ENCODE data around the gene KLHL5.
A peak's percentile ranks its signal among the peaks of the same experiment; 100 is the strongest.

Gene KLHL5

DNA sequence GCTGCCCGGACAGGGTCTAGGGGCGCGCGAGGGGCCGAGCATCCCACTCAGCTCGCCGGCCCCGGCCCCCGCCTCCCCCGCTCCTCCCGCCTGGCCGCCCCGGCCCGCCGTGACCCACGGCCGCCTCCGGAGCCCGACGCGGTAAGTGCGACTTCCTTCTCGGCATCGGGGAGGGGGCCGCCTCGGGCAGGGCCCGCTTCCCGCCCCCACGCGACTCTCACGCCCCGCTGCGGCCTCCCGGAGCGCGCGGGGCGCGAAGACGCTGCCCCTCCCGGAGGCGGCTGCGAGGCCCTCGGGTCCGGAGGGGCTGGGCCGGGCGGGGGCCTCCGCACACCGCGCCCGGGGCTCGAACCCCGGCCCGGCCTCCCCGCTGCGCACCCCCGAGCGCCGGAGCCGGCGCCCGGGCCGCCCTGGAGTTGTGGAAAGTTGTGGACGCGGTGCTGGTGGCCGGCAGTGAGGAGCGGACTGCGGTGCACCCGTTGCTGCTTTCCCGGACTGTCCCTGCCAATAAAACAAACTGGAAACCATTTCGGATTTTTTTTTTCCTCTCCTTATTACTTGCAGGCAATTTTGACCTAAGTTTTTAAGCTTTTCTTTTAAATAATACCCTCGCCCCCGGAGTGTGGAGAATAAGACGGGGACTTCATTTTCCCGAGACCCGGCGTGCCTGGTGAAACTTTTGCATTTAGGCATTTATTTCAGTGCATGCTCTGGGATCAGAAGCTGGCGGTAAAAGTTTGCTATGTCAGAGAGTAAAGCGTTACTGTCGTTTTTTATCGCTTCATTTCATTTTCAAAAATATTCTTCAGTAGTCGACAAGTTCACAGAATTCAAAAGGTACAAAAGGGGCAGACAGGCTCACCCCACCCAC is 16.8 kb upstream of the KLHL5 start:
- peak; percentile 61 for DNase-seq

DNA sequence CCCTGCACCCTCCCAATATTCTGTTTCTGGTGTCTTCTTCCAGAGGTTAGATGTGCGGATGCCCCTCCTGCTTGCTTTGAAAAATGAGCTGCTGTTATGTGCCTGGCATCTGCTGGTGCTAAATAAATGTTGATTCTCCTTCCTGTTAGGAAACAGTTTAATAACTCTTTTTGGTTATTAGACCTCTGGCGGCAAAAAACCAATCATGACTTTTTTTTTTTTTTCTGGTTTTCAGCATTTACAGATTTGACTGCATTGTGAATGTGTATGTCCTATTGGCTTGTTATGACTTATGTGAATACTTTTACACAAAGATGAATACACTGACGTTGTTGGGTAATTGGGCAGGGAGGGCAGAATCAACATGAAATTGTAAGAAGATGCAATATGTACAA is 16.2 kb upstream of the KLHL5 start:
- DNase-seq: peak; percentile 37

DNA sequence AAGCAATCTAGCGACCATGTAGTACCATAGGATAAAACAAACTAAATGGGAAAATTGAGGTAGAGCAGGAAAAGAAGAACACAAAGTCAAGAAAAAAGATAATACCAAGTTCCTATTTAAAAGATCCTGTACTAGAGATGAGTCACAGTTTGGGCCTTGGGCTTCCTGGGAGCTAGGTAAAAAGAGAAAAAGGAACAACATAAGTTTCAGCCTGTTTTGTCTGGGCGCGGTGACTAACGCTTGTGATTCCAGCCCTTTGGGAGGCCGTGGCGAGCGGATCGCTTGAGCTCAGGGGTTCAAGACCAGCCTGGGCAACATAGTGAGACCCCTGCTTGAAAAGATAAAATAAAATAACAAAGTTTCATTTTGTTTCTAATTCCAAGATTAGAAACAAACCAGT is 15.8 kb upstream of the KLHL5 start:
- peak; percentile 48 for DNase-seq

DNA sequence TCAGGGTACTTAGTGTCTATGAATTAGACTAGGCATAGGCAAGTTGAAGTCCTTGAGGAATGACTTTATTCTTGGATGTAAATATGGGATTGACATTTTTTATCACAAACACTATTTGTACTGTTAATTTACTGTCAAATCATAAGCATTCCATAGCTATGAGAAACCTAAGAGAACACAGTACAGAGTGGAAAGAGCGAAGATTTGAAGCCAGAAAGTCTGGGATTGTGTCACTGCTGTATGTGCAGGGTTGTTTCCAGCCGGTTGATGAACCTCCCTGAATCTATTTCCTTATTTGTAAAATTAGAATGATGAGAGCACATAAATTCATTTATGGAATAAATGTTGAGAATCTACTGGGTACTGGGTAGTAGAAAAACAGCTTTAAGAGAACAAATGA is 14.4 kb upstream of the KLHL5 start:
- no peak for DNase-seq

DNA sequence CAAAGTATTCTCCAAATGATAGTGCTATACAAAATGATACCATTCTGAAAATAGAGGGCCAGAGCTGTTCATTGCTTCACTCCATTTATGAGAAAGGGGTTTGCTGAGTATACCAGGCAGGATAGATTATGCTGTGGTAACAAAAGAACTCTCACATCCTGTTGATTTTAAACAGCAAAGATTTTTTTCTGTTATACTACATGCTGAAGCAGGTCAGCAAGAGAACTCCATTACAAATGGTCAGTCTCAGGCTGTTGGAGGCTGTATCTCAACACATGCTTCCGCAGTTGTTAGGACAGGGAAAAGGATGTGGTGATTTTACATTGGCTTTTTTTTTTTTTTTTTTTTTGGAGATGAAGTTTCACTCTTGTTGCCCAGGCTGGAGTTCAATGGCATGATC is 13.7 kb upstream of the KLHL5 start:
- no peak for DNase-seq

DNA sequence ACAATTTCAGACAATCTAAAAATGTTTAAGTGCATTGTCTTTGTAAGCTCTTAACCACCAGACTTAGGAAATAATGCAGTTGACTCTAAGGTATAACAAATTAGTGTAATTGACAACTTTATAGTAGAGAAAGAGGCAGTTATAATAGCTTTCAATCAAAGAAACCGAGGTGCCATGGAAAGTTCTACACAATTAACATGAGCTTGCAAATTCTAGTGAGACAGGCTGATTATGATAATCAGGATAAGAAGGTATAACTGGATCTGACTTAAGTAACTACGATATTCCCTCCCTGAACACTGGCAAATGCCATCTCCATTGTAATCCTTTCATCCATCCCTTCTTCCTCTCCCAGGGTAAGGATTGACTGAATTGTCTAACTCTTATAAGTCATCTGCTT is 11.4 kb upstream of the KLHL5 start:
- DNase-seq: no peak

DNA sequence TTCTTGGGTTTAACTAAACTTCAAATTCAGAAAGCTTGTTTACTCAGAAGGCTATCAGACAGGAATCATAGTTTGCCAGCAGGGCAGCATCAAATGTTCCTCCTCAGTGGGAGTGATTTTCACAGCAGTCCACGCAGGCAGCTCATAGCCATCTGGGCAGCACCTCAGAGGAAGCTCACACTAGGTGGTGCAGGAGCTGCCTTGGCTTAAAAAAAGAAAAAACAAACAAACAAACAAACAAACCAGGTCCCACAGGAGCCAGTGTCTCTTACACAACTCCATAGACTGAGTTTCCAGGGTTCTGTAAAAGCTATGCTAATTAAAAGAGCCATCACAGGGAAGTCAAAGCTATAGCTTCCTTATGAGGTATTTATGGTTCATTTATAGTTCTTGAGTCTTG is 10.5 kb upstream of the KLHL5 start:
- DNase-seq: no peak

DNA sequence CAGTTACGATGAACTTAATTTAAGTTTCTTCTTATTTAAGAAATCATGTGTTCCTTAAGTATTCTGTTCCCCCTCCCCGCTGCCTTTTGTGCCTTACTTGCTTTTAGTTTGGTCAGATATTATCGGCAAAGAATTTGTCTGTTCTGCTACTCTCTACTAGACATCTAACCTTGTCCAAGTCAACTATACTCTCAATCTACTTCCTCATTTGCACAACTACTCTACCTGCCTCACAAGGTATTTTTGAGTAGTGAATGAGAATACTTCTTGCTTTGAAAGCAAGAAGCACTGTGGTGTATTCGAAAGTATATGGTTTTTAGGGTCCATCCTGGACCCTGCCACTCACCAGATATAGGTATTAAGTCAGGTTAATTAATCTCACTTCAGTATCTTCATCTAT is 8.0 kb upstream of the KLHL5 start:
- no peak for DNase-seq

DNA sequence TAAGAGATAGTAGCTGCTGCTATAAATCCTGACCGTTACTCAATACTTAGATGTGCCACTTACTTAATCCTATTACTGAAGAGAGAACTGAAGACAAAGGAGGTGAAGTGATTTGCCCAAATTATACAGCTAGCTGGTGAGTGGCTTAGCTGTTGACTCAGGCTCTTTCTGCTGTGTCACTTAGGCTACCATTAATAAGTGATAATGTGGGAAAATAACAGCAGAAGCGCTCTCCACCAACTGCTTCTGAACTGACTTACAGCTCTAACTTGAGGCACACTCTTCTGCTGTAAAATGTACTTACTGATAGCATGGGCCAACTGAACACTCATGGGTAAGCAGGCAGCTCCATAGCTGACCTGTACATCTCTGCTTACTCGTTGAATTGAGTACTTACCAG is 7.5 kb upstream of the KLHL5 start:
- no peak for DNase-seq

DNA sequence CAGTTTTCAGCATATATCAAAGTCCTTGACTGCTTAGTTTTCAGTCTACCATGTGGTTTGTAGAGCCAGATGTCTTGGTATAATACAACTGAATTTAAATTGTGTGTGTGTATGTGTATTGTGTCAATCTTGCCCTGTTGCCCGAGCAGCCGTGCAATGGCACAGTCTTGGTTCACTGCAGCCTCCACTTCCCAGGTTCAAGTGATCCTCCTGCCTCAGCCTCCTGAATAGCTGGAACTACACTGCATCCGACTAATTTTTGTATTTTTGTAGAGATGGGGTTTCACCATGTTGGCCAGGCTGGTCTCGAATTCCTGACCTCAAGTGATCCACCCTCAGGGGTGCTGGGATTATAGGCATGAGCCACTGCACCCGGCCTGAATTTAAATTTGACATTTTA is 6.0 kb upstream of the KLHL5 start:
- no peak for DNase-seq

DNA sequence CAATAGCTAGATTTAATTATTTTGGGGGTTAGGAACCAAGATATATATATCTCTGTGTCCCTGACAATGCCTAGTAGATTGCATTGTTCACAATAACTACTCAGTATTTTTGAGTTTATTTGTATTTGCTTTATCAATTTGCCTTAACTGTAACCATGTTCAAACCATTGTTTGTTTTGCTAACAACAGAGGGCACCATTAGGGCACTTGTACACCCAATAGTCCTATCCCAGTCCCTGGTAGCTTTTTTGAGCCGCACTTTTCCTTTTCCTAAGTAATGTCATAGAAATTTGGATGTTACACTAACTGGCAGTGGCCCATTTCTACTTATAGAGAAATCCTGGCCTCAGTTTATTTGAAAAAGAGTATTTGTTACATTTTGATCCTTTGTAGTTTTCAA is 575 bp upstream of the KLHL5 start:
- DNase-seq: no peak

DNA sequence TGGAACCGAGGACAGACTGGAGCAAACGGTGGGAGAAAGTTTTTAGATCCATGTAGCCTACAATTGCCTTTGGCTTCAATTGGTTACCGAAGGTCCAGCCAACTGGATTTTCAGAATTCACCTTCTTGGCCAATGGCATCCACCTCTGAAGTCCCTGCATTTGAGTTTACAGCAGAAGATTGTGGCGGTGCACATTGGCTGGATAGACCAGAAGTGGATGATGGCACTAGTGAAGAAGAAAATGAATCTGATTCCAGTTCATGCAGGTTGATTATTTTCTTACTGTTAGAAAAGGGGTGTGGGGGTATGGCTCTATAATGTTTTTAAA is 702 bp downstream of the KLHL5 start:
- DNase-seq: no peak

DNA sequence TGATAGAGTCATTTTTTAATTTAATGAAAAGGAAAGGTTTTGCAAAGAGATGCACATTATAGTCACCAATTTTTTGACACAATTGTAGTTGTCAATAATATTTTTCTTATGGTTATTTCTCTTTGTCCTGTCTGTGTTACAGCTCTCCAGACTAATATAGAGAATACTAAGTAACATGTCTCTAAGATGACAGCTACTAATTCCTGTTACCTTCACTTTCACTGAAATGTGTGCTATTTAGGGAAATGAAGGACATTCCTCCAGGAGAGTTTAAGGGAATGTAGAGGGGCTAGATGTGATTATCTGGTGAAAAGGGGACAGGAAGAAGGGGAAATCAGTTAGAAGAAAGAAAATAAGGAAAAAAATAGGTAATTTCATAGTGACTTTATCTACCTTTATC is 1.4 kb downstream of the KLHL5 start:
- no peak for DNase-seq

DNA sequence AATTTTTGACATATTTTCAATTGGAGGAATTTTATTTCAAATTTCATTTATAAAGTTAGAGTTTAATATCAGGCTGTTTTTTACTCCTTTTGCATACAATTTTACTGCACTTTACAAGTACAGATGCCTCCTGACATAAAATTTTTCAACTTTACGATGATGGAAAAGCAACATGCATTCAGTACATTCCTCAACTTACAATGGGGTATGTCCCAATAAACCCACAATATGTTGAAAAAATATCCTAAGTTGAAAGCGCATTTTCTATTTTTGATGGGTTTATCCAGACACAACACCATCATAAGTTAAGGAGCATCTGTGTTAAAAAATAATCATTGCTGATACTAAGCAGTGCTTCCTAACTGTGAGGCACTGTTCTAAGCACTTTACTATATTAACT is 4.3 kb downstream of the KLHL5 start:
- no peak for DNase-seq

DNA sequence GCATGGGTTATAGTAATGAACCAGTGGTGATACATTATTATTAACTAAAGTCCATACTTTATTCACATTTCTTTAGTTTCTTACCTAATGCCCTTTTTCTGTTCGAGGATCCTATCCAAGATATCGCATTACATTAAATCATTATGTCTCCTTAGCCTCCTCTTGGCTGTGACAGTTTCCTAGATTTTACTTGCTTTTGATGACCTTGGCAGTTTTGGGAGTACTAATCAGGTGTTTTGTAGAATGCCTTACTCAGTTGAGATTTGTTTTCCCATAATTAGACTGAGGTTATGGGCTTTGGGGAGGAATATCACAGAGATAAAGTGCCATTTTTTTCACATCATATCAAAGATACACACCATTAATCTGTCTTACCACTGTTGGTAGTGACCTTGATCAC is 5.0 kb downstream of the KLHL5 start:
- DNase-seq: no peak

DNA sequence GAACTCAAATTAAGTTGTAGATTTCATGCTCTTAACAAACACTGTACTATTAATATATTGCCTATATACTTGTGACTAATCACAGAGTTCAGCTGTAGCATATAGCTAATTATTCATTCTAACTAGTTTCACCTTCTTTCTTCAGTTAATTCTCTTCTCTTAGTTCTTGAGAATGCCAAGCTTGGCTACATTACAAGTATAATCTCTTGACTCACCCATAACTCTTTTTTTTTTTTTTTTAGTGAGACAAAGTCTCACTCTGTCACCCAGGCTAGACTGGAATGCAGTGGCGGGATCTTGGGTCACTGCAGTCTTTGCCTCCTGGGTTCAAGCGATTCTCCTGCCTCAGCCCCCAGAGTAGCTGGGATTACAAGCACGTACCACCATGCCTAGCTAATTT is 5.4 kb downstream of the KLHL5 start:
- no peak for DNase-seq

DNA sequence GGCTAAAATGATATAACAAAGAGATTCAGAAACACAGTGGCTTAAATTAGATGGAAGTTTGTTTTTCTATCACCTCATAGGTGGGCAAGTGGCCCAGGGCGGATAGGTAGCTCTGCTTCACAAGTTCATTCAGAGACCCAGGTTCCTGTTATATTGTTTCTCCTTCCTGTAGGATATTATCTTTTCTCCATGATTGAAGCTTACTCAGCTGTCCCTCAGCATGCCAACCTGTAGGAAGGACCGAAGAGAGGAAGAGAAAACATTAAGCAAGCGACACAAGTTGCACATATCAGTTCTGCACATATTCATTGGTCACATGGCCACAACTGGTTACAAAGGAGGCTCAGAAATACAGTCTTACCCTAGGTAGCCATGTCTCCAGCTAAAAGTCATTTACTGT is 6.9 kb downstream of the KLHL5 start:
- DNase-seq: no peak

DNA sequence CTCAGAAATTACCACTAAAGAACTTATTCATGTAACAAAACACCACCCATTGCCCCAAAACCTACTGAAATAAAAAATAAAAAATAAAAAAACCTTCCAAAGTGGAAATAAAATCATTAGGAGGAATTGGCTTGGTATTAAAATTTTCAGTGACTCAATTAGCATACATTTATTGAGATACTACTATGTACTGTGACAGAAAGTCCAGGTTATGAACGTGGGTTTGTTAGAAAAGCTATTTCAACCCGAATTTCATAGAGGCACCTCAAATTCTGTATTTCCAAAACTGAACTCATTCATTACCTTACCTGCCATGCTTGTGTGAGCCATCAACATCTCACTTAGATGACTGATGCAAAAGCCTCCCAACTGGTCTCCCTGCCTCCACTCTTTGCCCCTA is 16.8 kb downstream of the KLHL5 start:
- no peak for DNase-seq

DNA sequence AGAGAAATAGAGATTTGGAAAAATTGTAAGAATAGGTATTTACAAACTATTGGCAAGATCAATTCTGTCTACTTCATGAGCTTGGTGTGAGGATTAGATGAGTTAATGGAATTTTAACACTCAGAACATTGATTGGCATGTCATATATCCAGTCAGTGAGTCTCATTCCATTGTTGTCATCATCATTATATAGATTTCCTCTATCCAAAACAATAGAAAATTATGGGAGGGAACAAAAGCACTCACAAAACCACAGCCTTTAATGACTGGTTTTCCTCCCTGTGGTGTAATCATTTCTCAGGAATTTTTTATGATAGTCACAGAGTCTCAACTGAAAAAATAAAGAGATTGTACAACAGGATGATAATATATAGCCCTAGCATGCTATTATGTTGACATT is 21.1 kb downstream of the KLHL5 start:
- DNase-seq: no peak

DNA sequence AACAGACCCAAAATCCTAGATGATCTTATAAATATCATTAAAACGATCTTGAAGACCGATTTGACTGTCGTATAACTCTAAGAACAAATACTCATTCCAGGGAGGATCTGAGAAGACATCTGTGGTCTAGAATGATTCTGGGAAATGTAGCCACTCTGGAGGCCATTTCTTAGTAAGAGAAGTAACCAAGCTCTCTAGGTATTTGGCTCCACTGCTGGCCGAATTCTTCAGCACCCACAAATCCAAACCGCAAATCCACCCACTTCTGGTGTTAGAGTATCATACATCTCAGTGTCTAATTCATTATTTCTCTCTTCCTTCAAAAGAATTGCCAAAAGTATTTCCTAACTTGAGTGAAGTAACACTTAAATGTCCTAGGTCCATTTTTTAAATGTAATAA is 23.9 kb downstream of the KLHL5 start:
- DNase-seq: no peak

DNA sequence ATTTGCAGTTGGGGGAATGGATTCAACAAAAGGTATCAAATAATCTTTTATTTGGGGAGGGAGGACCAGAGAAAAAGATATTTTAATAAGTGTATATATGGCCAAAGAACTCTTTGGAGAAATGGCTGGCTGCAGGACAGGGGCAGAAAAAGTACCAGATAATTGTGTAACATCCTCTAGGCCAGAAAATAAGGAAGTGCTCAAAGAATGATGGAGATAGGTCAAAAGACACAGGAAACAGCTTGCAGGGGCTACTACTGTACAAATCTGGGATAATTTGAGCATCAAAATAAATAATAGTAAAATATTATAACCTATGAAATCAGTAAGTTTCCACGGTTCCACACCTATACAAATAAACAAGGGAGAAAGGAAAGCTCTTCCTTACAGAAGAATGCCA is 34.8 kb downstream of the KLHL5 start:
- no peak for DNase-seq

DNA sequence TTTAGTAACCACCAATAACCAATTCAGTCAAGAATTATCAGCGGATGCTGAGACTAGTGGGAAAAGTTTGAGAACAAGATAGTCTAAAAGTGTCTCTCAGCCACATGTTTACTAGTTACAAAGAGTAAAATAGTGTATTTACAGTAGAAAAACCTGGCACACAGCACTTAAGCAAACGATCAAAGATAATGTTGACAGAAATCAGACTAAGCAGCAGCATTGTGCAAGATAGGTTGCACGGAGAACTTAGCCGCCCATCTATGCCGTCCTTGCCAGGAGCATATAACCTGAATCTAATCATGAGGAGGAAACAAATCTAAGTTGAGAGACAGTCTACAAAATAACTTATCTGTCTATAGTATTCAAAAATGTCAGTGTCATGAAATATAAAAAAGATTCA is 35.3 kb downstream of the KLHL5 start:
- no peak for DNase-seq

DNA sequence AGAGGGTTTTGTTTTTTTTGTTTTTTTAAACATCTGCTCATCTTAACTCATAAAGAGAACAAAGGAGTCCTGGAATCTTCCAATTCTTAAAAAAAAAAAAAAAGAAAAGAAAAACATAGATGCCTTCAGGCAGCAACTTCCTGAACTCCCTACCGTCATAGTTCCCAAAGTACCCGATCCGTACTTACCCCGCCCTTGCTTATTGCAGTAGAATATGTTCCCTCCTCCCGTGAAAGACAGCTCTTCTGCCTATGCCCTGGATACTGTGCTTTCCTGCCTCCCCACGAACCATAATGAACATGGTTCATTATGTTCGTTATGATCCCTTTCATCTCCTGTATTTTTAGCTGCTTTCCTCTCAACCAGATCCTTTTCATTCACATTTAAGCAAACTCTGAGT is 40.3 kb downstream of the KLHL5 start:
- no peak for DNase-seq

DNA sequence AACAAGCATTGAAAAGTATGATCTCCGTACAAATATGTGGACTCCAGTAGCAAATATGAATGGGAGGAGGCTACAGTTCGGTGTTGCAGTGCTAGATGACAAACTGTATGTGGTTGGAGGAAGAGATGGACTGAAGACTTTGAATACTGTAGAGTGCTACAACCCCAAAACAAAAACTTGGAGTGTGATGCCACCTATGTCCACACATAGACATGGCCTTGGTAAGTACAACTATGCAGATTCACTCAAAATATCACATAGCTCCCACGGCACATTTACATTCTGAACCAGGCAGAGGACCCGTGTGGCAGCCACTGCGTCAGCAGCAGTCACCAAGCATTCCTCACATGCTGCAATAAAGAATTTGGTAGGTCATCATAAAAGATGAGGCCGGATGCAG is 41.3 kb downstream of the KLHL5 start:
- DNase-seq: no peak

DNA sequence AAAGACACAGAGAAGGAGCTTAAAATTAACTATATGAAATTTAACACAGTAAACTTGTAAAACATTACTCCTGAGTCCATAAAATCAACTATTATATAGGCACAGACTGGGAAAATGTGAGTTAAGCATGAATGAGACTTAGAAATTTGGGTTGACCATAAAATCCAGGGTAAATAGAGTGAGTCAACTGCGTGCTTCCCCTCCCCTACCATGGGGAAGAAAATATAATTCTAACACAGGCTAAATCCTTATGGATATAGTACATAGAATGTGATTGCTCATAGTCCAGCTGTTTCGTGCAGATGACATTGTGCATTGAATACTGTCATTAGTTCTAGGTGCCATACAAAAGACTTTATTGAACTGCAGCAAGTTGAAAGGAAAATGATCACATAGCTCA is 42.2 kb downstream of the KLHL5 start:
- DNase-seq: no peak

DNA sequence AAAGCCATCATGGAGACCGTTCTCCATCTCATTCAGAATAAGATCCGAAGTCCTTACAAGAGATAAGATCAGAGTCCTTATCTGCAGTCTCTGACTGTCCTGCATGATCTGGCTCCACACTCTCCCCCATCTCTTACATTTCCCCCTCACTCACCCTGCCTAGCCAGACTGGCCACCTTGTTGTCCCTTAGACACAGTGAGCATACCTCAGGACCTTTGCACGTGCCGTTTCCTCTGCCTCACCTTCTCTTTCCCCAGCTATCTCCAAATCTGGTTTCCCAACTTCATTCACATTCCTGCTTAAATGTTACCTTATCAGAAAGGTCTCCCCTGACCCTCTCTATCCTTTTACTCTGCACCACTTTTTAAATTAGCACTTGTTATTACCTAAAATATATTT is 44.0 kb downstream of the KLHL5 start:
- no peak for DNase-seq

Data from CD4-positive, alpha-beta T cell treated with Interleukin-6 for 4 hours (primary cell).